NCI-H82 treated with DMSO at 0.1 percent for 48 hours (cell line): ENCODE measurements around the gene ZNF469.
"Not testable (repeated sequence)": the region's sequence is repeated elsewhere in the genome, so short reads cannot be mapped to it uniquely, and the experiment has no call there.

Experiments
- DNase-seq: peaks from one replicate; lab custom pipeline; 2025; ENCODE audit not compliant: unreplicated experiment; lab: John Stamatoyannopoulos, UW

ZNF469 gene

DNA sequence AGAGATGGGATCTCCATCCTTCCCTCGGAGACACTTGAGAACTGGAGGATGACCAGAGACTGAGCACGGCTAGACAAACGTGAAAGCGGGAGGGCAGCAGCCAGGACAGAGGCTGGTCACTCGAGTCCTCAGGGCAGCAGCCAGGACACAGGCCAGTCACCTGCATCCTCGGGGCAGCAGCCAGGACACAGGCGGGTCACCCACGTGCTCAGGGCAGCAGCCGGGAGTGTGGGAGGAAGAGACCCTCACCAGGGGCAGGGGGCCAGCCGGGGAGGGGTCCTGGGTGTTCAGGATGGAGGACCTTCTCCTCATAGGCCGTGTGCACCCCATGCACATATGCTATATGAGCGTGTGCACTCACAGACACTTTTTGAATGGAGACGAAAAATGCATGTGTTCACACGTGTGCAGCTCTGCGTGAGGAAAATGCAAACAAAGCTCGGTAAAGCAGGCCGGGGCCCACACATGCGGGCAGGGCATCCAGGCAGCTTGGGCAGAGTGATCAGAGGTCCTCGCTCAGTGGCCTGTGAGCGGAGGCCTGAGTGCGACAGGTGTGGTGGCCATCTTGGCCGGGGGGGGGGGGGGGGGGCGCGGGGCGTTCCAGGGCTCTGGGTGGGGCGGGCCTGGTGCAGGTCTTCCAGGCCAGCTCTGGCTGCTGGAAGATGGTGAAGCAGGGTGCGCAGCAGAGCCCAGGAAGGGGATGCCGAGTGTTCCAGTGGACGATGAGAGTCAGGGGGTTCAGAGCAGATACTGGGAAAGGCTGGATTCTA is 26.7 kb downstream of the ZNF469 start:
- no peak for DNase-seq

DNA sequence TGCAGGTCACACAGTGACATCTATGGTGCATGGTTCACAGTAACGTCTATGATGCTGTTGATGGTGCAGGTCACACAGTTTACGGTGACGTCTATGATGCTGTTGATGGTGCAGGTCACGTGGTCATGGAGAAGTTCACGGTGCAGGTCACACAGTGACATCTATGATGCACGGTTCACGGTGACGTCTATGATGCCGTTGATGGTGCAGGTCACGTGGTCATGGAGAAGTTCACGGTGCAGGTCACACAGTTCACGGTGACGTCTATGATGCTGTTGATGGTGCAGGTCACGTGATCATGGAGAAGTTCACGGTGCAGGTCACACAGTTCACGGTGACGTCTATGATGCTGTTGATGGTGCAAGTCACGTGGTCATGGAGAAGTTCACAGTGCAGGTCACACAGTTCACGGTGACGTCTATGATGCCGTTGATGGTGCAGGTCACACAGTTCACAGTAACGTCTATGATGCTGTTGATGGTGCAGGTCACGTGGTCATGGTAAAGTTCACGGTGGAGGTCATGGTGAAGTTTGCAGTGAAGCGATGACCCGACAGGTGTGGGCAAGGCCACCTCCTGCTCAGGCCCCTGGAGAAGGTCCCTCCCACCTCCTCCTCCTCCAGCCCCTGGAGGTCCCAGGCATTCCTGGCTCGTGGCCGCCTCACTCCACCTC is 27.7 kb downstream of the ZNF469 start:
- not testable (repeated sequence) for DNase-seq

DNA sequence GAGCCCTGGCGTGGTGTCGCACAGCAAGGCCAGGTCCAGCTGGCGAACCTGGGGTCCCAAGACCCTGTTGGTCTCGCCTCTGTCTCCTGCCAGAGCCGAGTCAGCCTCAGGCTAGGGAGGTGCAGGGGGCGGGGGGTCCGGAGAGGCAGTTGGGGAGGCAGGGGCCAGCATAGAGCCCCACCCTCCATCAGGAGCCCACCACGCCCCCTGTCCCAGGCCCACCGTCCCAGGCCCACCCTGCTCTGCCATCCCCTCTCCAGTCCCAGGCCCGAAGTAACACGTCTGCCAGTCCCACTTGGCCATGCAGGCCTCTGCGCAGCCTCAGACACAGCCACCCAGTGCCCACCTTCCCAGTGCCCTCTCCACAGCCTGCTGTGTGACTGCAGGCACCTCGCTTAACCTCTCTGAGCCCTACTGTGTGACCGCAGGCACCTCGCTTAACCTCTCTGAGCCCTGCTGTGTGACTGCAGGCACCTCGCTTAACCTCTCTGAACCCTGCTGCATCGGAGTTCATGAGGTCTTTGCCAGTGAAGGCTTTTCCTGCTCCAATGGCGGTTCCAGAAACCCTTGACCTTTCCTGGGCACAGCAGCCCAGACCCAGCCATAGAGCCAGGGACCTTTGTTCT is 29.3 kb downstream of the ZNF469 start:
- no peak for DNase-seq

DNA sequence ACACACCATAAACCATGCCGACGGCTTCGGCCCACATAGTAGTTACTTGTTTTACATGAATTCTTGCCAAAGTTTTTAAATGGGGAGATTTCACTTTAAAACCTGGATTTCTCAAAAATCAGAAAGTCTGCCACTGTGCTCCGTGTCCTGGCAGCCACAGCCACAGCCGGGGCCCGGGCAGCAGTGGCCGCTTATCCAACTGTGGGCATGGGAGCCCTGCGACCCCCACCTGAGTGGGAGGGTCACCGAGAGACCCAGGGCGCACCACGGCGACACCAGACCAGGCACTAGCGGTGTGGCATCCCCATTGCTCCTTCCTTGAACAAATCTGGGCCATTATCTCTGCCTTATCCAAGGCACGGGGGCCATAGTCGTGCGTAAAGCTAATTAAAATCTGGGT is 30.0 kb downstream of the ZNF469 start:
- DNase-seq, result no peak

DNA sequence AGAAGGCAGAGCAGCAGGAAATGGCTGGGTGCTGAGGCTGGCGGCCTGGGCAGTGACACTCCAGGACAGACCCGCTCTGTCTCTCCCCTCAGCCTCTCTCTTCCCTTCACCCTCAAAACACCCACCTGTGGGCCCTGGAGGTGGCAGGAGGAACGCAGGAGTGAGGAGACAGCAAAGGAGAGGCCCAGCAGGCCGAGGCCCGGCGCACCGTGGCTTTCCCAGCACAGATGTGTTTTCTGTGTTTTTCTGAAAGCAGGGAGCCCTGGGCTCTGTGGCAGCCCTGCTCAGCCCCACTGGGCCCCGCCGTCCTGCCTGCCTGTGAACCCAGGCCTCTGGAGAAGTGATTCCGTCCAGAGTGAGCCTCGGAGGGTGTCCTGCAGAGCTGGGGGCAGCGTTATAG is 30.5 kb downstream of the ZNF469 start:
- no peak for DNase-seq

DNA sequence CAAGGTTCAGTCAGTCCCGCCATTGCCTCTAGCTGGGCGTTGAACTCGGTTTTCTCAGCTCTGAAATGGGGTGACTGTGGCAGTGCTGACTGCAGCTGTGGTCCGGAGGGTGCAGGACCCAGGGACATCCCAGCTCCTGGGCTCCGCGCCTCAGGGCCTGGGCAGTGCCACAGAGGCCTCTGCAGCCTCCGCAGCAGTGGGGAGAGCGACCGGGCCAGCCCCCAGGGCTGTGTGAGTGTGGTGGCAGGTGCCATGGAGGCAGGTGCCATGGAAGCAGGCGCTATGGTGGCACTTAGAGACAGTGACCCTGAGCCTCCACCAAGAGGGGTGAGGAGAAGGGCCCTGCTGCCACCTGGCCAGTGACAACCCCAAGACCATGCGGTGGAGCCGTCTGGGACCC is 30.9 kb downstream of the ZNF469 start:
- no peak for DNase-seq

DNA sequence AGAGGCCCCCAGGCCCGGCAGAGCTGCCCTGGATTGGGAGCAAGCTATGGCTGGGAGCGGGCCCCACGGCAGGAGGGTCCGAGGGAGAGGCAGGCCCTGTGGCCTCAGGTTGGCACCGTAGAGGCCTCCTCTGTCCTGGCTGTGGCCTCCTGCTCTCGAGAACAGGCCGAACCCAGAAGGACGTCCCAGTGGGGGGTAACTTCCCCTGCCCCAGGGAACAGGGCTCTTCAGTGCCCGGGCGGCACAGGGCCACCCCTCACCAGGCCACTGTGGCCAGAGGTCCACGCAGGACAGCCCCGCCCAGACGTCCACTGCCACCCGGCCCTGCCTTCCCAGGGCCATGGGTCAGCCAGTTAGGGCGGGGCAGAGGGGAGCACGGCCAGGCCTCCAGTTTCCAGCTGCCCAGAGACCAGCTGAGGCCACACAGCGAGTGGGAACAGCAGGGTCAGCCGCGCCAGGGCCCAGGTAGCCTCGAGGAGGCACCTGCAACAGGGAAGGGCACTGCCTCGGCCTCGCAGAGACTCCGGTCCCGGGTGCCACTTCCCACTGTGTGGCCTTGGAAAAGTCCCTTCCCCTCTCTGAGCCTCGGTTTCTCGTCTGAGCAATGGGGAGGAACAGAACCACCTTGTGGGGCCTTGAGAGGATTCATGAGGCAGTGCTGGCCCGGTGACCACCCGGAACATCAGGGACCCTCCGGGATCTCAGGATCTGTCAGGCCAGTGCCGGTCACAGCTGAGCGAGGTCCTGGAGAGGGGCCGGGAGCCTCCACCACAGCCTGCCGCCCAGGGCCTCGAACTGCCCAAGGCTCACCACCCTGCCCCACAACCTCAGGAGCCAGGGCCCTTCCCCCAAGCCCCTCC is 32.0 kb downstream of the ZNF469 start:
- DNase-seq, result no peak

DNA sequence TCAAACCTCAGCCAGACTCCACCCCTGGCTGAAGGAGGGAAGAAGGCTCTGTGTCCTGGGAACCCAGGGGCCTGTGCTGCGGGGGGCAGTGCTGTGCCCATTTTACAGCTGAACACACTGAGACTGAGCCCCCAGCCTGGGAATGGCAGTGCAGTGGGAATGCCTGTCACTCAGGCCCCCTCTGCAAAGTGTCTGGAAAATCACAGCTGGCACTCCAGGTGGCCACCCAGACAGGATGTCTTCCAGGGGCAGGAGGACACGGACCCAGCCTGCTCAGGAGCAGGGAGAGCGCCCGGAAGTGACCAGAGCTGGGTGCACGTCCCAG is 32.6 kb downstream of the ZNF469 start:
- DNase-seq, result no peak

DNA sequence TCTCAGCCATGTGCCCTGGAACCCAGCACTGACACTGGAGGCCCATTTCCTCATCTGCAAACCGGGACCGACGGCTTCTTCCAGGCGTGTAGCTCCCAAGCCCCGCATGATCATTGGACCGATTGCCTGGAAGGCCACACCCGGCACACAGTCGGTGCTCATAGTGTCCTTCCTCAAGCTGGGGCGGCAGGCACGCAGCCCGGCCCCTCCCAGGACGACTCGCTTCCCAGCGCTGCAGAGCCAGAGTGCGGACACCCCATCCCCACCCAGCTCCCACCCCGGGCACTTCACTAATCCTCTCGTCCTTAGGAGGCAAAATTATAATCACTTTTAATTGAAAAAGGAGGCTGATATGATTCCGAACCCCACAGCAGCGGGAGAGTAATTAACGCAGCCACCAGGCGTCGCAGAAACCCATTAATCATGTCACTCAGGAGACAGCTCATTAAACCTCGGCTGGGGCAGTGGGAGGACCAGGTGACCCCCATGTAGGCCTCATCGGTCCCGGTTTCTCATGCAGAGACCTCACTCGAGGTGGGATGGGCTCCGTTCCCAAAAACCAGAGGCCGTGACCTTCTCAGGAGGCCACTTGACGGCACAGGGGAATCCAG is 33.1 kb downstream of the ZNF469 start:
- DNase-seq, result peak; percentile 0

DNA sequence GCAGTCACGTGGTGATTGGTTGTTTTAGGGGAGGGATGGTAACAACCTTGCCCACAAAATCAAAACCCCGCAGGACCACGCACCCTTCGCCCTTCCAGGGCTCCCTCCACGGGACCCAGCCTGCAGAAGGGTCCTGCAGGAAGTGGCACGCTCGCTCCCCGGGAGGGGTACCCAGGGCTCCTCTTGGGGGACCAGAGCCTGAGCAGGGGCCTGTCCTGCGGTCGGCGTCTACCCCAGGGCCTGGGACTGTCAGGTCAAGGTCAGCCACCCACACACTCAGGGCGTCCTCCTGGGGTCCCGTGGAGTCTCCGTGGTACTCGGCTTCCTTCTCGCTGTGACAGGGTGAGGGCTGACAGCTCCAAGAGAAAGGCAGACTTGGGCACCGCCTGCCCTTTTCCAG is 33.9 kb downstream of the ZNF469 start:
- DNase-seq, result no peak

DNA sequence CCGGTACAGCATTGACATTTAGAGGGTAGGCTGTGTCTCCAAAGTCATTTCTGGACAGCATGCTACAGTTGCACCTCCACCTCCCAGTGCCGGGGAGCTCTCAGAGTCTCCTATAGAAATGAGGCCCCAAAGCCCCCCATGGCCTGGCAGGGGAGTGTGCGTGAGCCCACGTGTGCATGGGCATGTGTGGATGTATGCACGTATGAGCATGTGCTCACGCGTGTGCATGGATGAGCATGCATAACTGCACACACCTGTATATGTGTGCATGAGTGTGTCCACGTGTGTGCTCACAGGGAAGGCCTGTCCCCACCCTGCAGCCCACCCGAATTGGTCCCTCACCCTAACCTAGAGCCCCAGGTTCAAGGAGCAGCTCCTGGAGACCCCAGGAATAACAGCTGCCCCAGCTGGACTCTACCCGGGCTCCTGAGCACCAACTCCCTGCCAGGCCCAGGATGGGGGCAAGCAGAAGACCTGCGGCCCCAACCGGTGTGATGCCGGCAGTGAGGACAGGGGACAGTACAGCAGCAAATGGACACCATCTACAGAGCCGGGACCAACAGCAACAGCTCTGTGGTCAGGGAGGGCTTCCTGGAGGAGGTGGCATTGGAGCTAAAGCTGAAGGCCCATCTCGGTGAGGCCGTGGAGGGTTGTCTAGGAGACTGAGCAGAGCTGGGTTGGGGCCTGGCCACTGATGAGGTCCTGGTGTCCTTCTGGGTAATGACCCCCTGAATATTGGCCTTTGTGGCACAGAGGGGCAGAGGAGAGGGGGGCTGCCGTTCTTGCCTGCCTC is 35.1 kb downstream of the ZNF469 start:
- DNase-seq, result no peak

DNA sequence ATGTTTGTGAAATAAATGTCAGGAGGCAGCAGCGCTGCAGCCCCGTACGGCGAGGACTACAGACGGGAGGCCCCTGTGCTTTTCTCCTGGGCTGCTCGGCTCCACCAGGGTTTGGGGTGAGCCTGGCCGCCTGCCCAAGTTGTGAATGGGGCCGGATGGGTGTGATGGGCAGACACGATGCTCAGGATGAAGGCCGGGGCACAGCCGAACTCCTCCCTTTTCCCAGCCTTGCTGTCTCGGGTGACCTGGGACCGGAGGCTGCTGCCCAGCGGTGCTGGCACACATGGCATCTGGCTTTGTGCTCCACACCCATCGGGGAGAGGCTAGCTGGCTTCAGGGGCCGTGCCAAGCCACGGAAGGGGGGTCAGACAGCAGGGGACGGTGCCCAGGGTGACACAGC is 36.1 kb downstream of the ZNF469 start:
- DNase-seq, result no peak

DNA sequence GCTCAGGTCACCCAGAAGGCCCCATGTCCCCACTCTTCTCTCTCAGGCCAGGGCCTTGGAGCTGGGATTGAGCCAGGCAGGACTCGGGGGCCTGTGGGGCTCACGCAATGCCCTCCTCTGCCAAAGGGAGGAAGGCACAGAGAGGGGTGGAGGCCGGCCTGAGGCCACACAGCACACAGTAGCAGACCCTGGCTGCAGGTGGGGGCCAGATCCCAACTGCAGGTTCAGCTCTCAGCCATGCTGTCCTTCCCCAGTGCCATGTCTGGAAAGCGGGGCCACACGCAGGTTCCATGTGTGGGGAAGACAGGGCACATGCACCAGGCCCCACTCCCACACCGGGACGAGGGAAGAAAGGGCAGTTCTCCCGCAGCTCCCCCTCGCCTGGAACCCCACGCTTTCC is 37.0 kb downstream of the ZNF469 start:
- no peak for DNase-seq

DNA sequence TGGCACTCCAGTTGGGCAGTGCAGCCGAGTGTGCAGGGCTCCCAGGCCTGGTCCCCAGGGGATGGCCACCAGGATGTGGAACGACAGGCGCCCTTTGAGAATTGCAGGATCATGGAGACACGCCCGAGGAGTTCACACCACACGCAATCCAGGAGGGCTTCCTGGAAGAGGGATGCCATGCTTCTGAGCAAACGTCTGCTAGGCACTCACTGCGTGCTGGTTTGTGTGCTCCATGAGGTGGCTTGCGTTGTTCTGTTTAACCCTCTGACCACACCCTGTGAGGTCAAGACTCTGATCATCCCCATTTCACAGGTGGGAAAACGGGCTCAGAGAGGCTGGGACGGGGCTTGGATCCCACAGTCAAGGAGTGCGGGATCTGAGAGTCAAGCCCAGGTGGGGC is 37.7 kb downstream of the ZNF469 start:
- DNase-seq, result no peak

DNA sequence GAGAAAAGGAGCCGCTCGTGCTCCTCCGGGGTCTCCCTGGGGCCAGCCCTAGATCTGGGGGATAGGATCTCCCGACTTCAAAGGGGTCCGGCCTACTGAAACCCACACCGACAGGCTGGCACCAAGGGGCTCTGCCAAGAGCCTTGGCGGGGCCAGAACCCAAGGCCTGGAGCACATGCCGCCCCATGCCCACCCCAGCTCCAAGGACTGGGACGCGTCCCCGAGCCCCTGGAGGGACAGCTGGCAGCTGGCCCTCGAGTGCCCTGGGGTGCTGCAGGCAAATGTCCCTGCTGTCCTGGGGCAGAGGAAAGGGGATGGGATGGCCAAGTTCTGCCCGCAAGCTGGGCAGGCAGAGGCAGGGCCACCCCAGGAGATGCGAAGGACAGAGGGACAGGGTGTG is 38.5 kb downstream of the ZNF469 start:
- DNase-seq, result no peak

DNA sequence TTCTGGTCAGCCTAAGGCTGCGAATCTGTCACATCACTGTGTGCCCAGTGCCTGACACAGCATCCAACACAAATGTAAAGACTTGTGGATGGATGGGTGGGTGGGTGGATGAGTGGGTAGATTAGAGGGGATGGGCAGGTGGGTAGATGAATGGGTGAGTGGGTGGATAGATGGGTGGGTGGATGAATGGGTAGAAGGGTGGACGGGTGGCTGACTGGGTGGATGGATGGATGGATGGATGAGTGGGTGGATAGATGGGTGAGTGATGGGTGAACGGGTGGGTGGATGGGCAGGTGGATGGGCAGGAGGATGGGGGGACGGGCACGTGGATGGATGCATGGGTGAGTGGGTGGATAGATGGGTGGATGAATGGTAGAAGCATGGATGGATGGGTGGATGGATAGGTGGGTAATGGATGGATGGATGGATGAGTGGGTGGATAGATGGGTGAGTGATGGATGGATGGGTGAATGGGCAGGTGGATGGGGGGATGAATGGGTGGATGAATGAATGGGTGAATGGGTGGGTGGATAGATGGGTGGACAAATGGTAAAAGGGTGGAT is 39.2 kb downstream of the ZNF469 start:
- DNase-seq, result no peak

DNA sequence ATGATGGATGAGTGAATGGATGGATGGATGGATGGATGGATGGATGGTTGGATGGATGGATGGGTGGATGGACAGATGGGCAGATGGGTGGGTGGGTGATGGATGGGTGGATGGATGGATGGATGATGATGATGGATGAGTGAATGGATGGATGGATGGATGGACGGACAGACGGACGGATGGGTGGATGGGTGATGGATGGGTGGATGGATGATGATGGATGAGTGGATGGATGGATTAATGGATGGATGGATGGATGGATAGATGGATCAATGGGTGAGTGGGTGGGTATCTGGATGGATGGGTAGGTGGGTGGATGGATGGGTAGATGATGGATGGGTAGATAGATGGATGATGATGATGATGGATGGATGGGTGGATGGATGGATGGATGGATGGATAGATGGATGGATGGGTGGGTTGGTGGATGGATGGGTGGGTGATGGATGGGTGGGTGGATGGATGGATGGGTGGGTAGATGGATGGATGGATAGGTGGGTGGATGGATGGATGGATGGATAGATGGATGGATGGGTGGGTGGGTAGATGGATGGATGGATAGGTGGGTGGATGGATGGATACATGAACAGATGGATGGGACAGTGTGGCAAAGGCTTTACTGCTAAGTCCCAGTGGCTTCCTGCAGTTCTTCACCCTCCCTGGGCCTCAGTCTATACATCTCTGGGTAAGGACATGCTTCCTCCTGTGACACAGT is 40.1 kb downstream of the ZNF469 start:
- no peak for DNase-seq

DNA sequence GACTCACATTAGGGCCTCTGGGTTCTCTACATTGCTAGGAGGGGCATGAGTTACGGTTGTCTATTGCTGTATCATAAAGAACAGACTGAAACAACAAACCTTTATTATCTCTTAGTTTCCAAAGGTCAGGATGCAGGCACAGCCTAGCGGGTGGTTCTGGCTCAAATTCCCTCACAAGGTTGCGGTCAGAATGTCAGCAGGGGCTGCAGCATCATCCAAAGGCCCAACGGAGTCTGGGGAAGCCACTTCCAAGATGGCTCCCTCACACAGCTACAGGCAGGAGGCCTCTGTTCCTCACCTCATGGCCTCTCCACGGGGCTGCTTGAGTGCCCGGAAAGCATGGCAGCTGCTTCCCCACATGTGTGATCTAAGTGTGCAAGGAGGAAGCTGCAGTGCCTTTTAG is 40.7 kb downstream of the ZNF469 start:
- DNase-seq, result no peak

DNA sequence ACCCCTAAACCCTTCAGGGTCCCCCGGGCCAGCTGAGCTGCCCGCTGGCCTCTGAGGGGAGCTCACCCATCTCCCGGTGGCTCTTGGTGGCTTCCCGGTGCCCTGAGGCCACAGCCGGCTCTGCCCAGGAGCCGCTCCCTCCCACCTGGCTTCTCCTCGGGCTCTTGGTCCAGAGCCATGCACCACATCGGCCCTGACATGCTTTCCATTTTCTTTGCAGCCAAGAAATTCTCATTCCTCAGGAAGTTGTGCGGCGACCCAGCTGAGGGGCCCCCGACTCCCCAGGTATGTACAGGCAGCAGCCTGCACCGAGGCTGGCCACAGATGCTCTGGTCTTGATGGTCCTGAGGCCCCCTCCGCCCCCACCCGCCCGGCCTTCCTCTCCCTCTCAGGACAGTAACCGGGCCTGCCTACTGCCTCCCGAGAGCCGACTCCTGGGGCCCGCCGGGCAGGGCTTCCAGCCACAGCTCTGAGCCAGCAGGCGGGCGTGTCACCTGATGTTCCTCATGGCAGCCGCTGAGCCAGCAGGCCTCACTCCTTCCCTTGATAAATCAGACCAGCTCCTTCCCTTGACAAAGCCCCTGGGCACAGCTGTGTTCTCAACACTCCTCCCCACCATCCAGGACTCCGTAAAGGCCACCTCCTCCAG is 42.0 kb downstream of the ZNF469 start:
- DNase-seq, result no peak
